GM12878 (cell line): ENCODE measurements around the gene OR4S1. TPM values are rescaled to one million over a fixed set of nuclear protein-coding genes. Genes with fewer than 3 reads are reported as not detected.

Experiments
- ATAC-seq: fragments of 200-7000 bp; cut with Tn5 transposase; 3 replicates; pipeline ENCODE4 v1.9.1; 2020; ENCODE audit warnings: mild to moderate bottlenecking, moderate library complexity
- BruUV-seq: library from RNA; stranded (reverse); fragments of 400-500 nt; replicated peaks from 2 replicates; lab custom pipeline; 2021; lab: Mats Ljungman, UMichigan
- CTCF ChIA-PET: fragments of 300-600 bp; sonication (Branson Sonifier 250); formaldehyde crosslinking; extraction: SDS; loops from one replicate; lab custom pipeline; 2021; ENCODE audit warnings: inconsistent platforms; lab: Yijun Ruan, JAX
- POLR2A ChIA-PET: fragments of 350-600 bp; formaldehyde crosslinking; extraction: SDS; loops from one replicate; lab custom pipeline; 2021; ENCODE audit warnings: inconsistent platforms; lab: Charles Lee
- RAD21 ChIA-PET: fragments of 300-600 bp; sonication (Branson Sonifier 250); formaldehyde crosslinking; loops from one replicate; lab custom pipeline; 2023; ENCODE audit warnings: antibody characterized with exemption; ENCODE audit not compliant: unreplicated experiment; lab: Charles Lee
- SMC1A ChIA-PET: fragments of 300-600 bp; sonication (Branson Sonifier 250); formaldehyde crosslinking; loops from one replicate; lab custom pipeline; 2023; ENCODE audit not compliant: unreplicated experiment, uncharacterized antibody; lab: Charles Lee
- DNase-seq: peaks from one replicate; pipeline ENCODE4 v3.0.0-alpha.2; 2011; ENCODE audit warnings: low read depth, low spot score
- FAIRE-seq: peaks from 3 replicates; lab custom pipeline; 2011; peaks lifted over from hg19 to GRCh38; lab: Jason Lieb, UNC
- H2AFZ ChIP-seq: 2 replicates; pipeline ENCODE4 v1.6.0; 2011; ENCODE audit warnings: low read depth, low read length, control low read depth; ENCODE audit not compliant: control insufficient read depth
- H3K27ac ChIP-seq: 2 replicates; pipeline ENCODE4 v1.5.1; 2011; ENCODE audit warnings: control low read depth; ENCODE audit not compliant: control insufficient read depth, insufficient read depth
- H3K27me3 ChIP-seq, 2 experiments: replicated peaks in 1 of 2; 2 replicates each; pipeline versions ENCODE4 v1.6.0 to v1.6.1; 2011; ENCODE audit warnings: low read length in 1 of 2; ENCODE audit not compliant: control insufficient read depth in 2 of 2, insufficient read depth in 2 of 2
- H3K36me3 ChIP-seq, 2 experiments: 2 replicates each; pipeline ENCODE4 v1.5.1; 2011; ENCODE audit warnings: low read length in 1 of 2; ENCODE audit not compliant: control insufficient read depth in 2 of 2, insufficient read depth in 2 of 2
- H3K4me1 ChIP-seq: 2 replicates; pipeline ENCODE4 v1.6.1; 2011; ENCODE audit warnings: mild to moderate bottlenecking, low read length, moderate library complexity, mixed read lengths; ENCODE audit not compliant: control insufficient read depth, insufficient read depth
- H3K4me2 ChIP-seq: 2 replicates; pipeline ENCODE4 v1.6.0; 2011; ENCODE audit warnings: control low read depth; ENCODE audit not compliant: control insufficient read depth, insufficient read depth
- H3K4me3 ChIP-seq: fragments of 200-600 bp; sonication (generic); 2 replicates; pipeline ENCODE4 v1.5.1; 2016
- H3K79me2 ChIP-seq: 2 replicates; pipeline ENCODE4 v1.6.0; 2011; ENCODE audit warnings: low read length; ENCODE audit not compliant: control insufficient read depth, insufficient read depth
- H3K9ac ChIP-seq: 2 replicates; pipeline ENCODE4 v1.8.0; 2011; ENCODE audit warnings: low read length, control low read depth, mixed read lengths; ENCODE audit not compliant: control insufficient read depth, insufficient read depth
- H3K9me3 ChIP-seq: replicated peaks from 3 replicates; pipeline ENCODE4 v1.5.1; 2011; ENCODE audit warnings: mild to moderate bottlenecking, low read length; ENCODE audit not compliant: control insufficient read depth, insufficient read depth
- H4K20me1 ChIP-seq: 2 replicates; pipeline ENCODE4 v1.6.0; 2011; ENCODE audit not compliant: control insufficient read depth, insufficient read depth
- CBX5 ChIP-seq: sonication (generic); IDR thresholded peaks from 2 replicates; pipeline ENCODE4 v1.6.1; 2016; ENCODE audit warnings: low read depth, moderate library complexity, mild to moderate bottlenecking, inconsistent platforms
- CHD1 ChIP-seq: IDR thresholded peaks from 2 replicates; pipeline ENCODE4 v1.6.1; 2012; ENCODE audit warnings: low read depth, low read length, improper control_type of control experiment
- MTA2 ChIP-seq: fragments of 450-650 bp; IDR thresholded peaks from 2 replicates; pipeline ENCODE4 v1.6.1; 2016; ENCODE audit warnings: low read depth, mild to moderate bottlenecking, moderate library complexity
- MXI1 ChIP-seq: fragments of 150-350 bp; IDR thresholded peaks from 2 replicates; pipeline ENCODE4 v1.6.1; 2011; ENCODE audit warnings: low read depth, mild to moderate bottlenecking, inconsistent platforms, low read length, improper control_type of control experiment
- MYC ChIP-seq: IDR thresholded peaks from 2 replicates; pipeline ENCODE4 v1.6.1; 2011; ENCODE audit warnings: mild to moderate bottlenecking, low read length, moderate library complexity, inconsistent platforms; ENCODE audit not compliant: insufficient read depth, insufficient replicate concordance, insufficient read length, severe bottlenecking
- NBN ChIP-seq: fragments of 450-650 bp; IDR thresholded peaks from 2 replicates; pipeline ENCODE4 v1.6.1; 2016
- PAX8 ChIP-seq: fragments of 450-650 bp; IDR thresholded peaks from 2 replicates; pipeline ENCODE4 v1.6.1; 2017; ENCODE audit warnings: mild to moderate bottlenecking, moderate library complexity
- SMARCA5 ChIP-seq: fragments of 450-650 bp; IDR thresholded peaks from 2 replicates; pipeline ENCODE4 v1.6.1; 2017; ENCODE audit warnings: mild to moderate bottlenecking
- STAT3 ChIP-seq: IDR thresholded peaks from 2 replicates; pipeline ENCODE4 v1.6.1; 2011; ENCODE audit warnings: low read depth, low read length, improper control_type of control experiment
- WGBS: methylation state at CpG from one replicate; pipeline ENCODE4 v1.1.6; 2016; ENCODE audit warnings: low lambda C conversion rate; ENCODE audit not compliant: insufficient replicate concordance, insufficient coverage; ENCODE audit errors: missing lambda C conversion rate; 5-methylcytosine and 5-hydroxymethylcytosine counted together
- in situ Hi-C: fragments of 300-500 bp; cut with MboI; formaldehyde crosslinking; loops from 9 replicates; pipeline ENCODE4 v1.14.3; 2018; ENCODE audit warnings: mixed read lengths
- intact Hi-C: fragments of 100-400 bp; cut with micrococcal nuclease; formaldehyde crosslinking; loops from one replicate; pipeline ENCODE4 v1.14.2; 2022; ENCODE audit not compliant: unreplicated experiment
- polyA plus RNA-seq, 11 experiments: library from polyadenylated mRNA; depleted of rRNA in 4 of 11; unstranded in 6 of 11; stranded (reverse) in 5 of 11; fragments of >200 nt; fragmentation: Nextera tagmentation in 4 of 11; fragmentation: Illumina TruSeq in 1 of 11; extraction: Ambion mirVana in 4 of 11; extraction: Trizol in 1 of 11; gene quantifications; 1 replicate in 1 of 11; 2 replicates in 10 of 11; pipeline versions ENCODE4 v1.2.1 to v1.2.3, GENCODE V29; 2011 to 2016; ENCODE audit warnings: inconsistent platforms in 2 of 11, missing spikeins in 2 of 11, low read depth in 1 of 11
- total RNA-seq, 4 experiments: library from RNA; depleted of rRNA in 3 of 4; stranded (reverse); fragments of >200 nt in 3 of 4; fragmentation: Illumina TruSeq in 1 of 4; extraction: Trizol in 1 of 4; gene quantifications; 2 replicates each; pipeline versions ENCODE4 v1.2.1 to v1.2.3, GENCODE V29; 2013 to 2021
- TF ChIP-seq, protein P1 (sequence below): IDR thresholded peaks from 2 replicates; pipeline ENCODE4 v1.6.1; 2011; ENCODE audit warnings: low read depth, low read length, improper control_type of control experiment, borderline replicate concordance

Gene OR4S1
- total and polyA plus RNA-seq, 10 of the 15 experiments (the other 5 are each of a cell fraction or from before 2014, with no cell fraction given) = not detected

DNA sequence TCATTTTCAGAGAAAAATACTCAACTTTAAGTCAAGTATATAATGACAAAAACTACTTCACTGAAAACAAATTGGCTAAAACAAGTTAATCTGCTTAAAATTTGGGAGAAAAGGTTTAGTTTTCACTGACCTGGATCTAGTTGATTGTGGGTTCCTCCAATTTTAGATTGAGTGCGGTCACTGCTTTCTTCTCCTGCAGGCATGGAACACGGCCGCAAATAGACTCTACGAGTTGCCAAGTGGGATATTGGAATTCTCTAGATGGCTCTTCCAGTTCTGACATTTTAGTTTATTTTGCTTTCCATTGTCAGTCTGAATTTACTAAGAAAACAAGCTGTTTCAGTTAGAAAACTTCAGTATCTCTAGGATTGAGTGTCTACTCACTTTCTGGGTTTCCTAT is 48.0 kb downstream of the OR4S1 start:
- TF ChIP-seq PAX8 (no peak), SMARCA5 (no peak), CHD1 (no peak), MYC (no peak), STAT3 (no peak), NBN (no peak), MXI1 (no peak), CBX5 (no peak), MTA2 (no peak)
- TF ChIP-seq, protein P1, sequence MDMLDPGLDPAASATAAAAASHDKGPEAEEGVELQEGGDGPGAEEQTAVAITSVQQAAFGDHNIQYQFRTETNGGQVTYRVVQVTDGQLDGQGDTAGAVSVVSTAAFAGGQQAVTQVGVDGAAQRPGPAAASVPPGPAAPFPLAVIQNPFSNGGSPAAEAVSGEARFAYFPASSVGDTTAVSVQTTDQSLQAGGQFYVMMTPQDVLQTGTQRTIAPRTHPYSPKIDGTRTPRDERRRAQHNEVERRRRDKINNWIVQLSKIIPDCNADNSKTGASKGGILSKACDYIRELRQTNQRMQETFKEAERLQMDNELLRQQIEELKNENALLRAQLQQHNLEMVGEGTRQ = no peak
- no peak overlapping the region for H2AFZ ChIP-seq
- no peak for FAIRE-seq
- no TSS peak for BruUV-seq
- DNase-seq = no peak
- no peaks in the 10 kb centered on the region for H3K36me3 ChIP-seq
- H3K4me1 ChIP-seq = no peaks in the 10 kb centered on the region
- ChIA-PET CTCF (no interaction called here), RAD21 (no interaction called here), SMC1A (no interaction called here), POLR2A (no interaction called here)
- 69% methylated on average over 4 of the region's 4 CpGs for WGBS
- H3K9me3 ChIP-seq = no peaks in the 10 kb centered on the region
- no peaks in the 10 kb centered on the region for H3K27me3 ChIP-seq
- H3K9ac ChIP-seq = no peak overlapping the region
- intact Hi-C loops = no loop called here
- H3K4me2 ChIP-seq = no peak overlapping the region
- ATAC-seq = no peak
- H3K27ac ChIP-seq = no peak overlapping the region
- H4K20me1 ChIP-seq = no peaks in the 10 kb centered on the region
- in situ Hi-C loops = no loop called here
- H3K4me3 ChIP-seq = no peak overlapping the region
- no peaks in the 10 kb centered on the region for H3K79me2 ChIP-seq
